OCI-LY1 (cell line): Measurements from ENCODE around the gene SART3.

ENCODE experiments used
- H2AFZ ChIP-seq: fragments of 200-600 bp; sonication (generic), shearing (Covaris generic); 2 replicates; pipeline ENCODE4 v1.6.0; 2014; ENCODE audit warnings: antibody characterized with exemption, mild to moderate bottlenecking, low read length
- H3F3A ChIP-seq: fragments of 200-600 bp; sonication (generic), shearing (Covaris generic); 2 replicates; pipeline ENCODE4 v1.6.0; 2014; ENCODE audit warnings: mild to moderate bottlenecking, antibody characterized with exemption, low read length, moderate library complexity; ENCODE audit not compliant: insufficient read depth
- H3K27ac ChIP-seq: fragments of 200-600 bp; sonication (generic); 2 replicates; pipeline ENCODE4 v1.5.1; 2014; ENCODE audit warnings: low read length, mixed run types, mild to moderate bottlenecking, low read depth; ENCODE audit not compliant: poor library complexity, severe bottlenecking
- H3K27me3 ChIP-seq: fragments of 200-600 bp; sonication (generic); 2 replicates; pipeline ENCODE4 v1.6.0; 2014; ENCODE audit warnings: antibody characterized with exemption, mild to moderate bottlenecking, low read length, moderate library complexity; ENCODE audit not compliant: insufficient read depth
- H3K36me3 ChIP-seq: fragments of 200-600 bp; sonication (generic); 2 replicates; pipeline ENCODE4 v1.6.1; 2014; ENCODE audit warnings: mild to moderate bottlenecking, antibody characterized with exemption, low read length, moderate library complexity, mixed read lengths; ENCODE audit not compliant: insufficient read depth
- H3K4me1 ChIP-seq: fragments of 200-600 bp; sonication (generic); 2 replicates; pipeline ENCODE4 v1.5.1; 2014; ENCODE audit warnings: mild to moderate bottlenecking, low read length, moderate library complexity; ENCODE audit not compliant: insufficient read depth, severe bottlenecking
- H3K4me2 ChIP-seq: fragments of 200-600 bp; sonication (generic), shearing (Covaris generic); 2 replicates; pipeline ENCODE4 v1.6.1; 2014; ENCODE audit warnings: low read length
- H3K4me3 ChIP-seq: fragments of 200-600 bp; sonication (generic); 2 replicates; pipeline ENCODE4 v1.5.1; 2014; ENCODE audit warnings: low read length, low read depth, mild to moderate bottlenecking, mixed read lengths; ENCODE audit not compliant: poor library complexity, severe bottlenecking
- H3K79me2 ChIP-seq: fragments of 200-600 bp; shearing (Covaris generic); 2 replicates; pipeline ENCODE4 v1.6.1; 2016; ENCODE audit warnings: mixed run types, low read length, mixed read lengths; ENCODE audit not compliant: insufficient read depth
- H3K9ac ChIP-seq: fragments of 200-600 bp; sonication (generic), shearing (Covaris generic); 2 replicates; pipeline ENCODE4 v1.6.1; 2014; ENCODE audit warnings: mild to moderate bottlenecking, low read length, mixed read lengths
- H3K9me2 ChIP-seq: fragments of 200-600 bp; sonication (generic), shearing (Covaris generic); 2 replicates; pipeline ENCODE4 v1.6.1; 2014; ENCODE audit warnings: low read depth, mild to moderate bottlenecking, low read length, mixed read lengths
- H3K9me3 ChIP-seq: fragments of 200-600 bp; shearing (Covaris generic); 2 replicates; pipeline ENCODE4 v1.6.1; 2014; ENCODE audit warnings: low read length, mixed read lengths
- H4K20me1 ChIP-seq: fragments of 200-600 bp; sonication (generic), shearing (Covaris generic); 2 replicates; pipeline ENCODE4 v1.6.0; 2016; ENCODE audit warnings: mild to moderate bottlenecking, low read length; ENCODE audit not compliant: insufficient read depth
- EZH2 ChIP-seq: fragments of 200-600 bp; sonication (generic), shearing (Covaris generic); IDR thresholded peaks from 2 replicates; pipeline ENCODE4 v1.8.0; 2017; ENCODE audit warnings: borderline replicate concordance, mixed run types, mild to moderate bottlenecking, antibody characterized with exemption, low read length, moderate library complexity, mixed read lengths
- TF ChIP-seq, protein P1 (sequence below): fragments of 200-600 bp; sonication (generic), shearing (Covaris generic); IDR thresholded peaks from 2 replicates; pipeline ENCODE4 v1.5.1; 2017; ENCODE audit warnings: mild to moderate bottlenecking, antibody characterized with exemption, low read length, moderate library complexity, mixed read lengths

The SART3 gene

DNA sequence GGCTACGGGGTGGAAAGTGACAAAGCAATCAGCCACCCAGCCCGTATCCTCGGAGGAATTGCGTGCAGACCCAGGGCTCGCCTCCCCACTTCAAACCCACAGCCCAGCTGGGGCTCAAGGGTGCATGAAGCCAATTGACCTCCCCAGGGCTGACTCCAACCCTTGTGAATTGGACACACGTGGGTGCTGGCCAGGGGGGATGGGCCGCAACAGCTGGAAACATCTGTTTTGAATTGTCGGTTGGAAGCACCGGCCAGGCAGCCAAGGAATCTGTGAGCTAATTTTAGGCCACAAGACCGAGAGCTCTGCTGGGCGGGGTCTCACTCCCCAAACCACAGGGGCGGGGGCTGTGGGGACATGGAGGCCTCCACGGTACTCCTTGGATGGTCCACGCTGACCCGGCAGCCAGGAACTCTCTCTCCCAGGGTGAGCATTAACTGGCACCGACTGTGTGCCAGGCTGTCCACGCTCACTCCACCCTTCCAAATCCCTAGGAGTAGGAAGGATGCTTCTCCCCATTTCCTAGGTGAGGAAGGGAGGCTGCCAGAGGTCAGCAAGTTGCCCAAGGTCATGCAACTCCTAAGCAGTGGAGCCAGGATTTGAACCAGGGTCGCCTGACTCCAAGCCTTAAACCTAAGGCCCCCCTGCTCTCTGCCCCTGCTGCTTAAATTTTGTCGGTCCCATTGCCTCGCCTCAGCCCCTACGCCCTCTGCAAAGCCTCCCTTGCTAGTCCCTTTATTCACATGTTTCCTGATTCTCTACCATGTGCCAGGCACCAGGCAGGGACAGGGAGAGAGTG, 48.8 kb upstream of the SART3 start:
- Histone ChIP-seq H4K20me1 (no peaks in the 10 kb centered on the region), H3K4me3 (no peak overlapping the region), H3K4me1 (no peaks in the 10 kb centered on the region), H2AFZ (no peak overlapping the region), H3K9ac (no peak overlapping the region), H3K36me3 (no peaks in the 10 kb centered on the region), H3F3A (no peaks in the 10 kb centered on the region), H3K27me3 (no peaks in the 10 kb centered on the region), H3K9me3 (no peaks in the 10 kb centered on the region), H3K79me2 (no peaks in the 10 kb centered on the region), H3K9me2 (no peaks in the 10 kb centered on the region), H3K27ac (no peak overlapping the region), H3K4me2 (no peak overlapping the region)
- TF ChIP-seq, protein P1, sequence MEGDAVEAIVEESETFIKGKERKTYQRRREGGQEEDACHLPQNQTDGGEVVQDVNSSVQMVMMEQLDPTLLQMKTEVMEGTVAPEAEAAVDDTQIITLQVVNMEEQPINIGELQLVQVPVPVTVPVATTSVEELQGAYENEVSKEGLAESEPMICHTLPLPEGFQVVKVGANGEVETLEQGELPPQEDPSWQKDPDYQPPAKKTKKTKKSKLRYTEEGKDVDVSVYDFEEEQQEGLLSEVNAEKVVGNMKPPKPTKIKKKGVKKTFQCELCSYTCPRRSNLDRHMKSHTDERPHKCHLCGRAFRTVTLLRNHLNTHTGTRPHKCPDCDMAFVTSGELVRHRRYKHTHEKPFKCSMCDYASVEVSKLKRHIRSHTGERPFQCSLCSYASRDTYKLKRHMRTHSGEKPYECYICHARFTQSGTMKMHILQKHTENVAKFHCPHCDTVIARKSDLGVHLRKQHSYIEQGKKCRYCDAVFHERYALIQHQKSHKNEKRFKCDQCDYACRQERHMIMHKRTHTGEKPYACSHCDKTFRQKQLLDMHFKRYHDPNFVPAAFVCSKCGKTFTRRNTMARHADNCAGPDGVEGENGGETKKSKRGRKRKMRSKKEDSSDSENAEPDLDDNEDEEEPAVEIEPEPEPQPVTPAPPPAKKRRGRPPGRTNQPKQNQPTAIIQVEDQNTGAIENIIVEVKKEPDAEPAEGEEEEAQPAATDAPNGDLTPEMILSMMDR, result no peak
- no peak for TF ChIP-seq EZH2

DNA sequence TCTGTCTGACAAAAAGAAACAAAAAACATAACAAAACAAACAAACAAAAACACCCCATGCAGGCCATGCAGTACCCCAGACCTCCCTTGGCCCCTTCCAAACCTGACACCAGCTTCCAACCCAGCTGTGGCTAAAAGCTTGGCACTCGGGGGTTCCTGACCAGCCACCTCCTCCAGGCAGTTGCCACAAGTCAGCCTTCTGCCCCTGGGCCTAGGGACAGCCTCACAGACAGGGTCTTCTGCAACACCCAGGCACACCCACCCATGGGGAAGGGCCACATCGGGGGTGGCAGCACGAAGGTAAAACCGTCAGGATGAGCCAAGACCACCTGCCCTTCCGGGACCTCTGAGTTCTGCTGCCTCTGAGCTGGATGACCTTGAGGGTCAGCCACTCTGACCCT, 47.6 kb upstream of the SART3 start:
- no peak overlapping the region for H3K27ac ChIP-seq
- H3K36me3 ChIP-seq, result no peaks in the 10 kb centered on the region
- H3K9ac ChIP-seq, result no peak overlapping the region
- no peaks in the 10 kb centered on the region for H4K20me1 ChIP-seq
- H3K27me3 ChIP-seq, result no peaks in the 10 kb centered on the region
- no peak overlapping the region for H3K4me2 ChIP-seq
- H3K4me1 ChIP-seq, result no peaks in the 10 kb centered on the region
- TF ChIP-seq, protein P1, result no peak
- TF ChIP-seq EZH2, result no peak
- H3K4me3 ChIP-seq, result no peak overlapping the region
- H3F3A ChIP-seq, result no peaks in the 10 kb centered on the region
- H3K9me2 ChIP-seq, result no peaks in the 10 kb centered on the region
- no peaks in the 10 kb centered on the region for H3K9me3 ChIP-seq
- no peaks in the 10 kb centered on the region for H3K79me2 ChIP-seq
- no peak overlapping the region for H2AFZ ChIP-seq

DNA sequence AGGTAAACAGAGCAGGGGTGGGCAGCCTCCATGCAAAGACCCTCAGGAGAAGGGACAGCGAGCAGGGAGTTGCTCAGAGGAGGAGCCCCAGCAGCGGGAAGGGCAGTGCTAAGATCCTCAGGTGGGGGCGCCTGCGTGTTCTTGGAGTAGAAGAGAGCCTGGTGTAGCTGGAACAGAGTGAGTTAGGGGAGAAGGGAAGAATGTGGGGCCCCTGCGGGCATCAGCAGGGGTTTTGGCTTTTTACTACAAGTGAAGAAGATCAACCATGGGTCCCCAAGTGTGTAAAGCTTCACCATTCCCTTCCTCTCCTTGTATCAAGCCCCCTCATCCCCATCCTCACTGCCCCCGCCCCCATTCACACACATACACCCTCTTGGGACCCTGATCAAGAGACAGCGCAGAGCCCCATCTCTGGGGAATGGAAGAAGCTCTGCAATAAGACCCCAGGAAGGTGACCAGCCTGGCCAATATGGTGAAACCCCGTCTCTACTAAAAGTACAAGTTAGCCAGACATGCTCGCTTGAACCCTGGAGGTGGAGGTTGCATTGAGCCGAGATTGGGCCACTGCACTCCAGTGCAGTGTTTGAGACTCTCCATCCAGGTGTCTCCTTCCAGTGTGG, 47.1 kb upstream of the SART3 start:
- H3K9ac ChIP-seq, result no peak overlapping the region
- H3K27me3 ChIP-seq, result no peaks in the 10 kb centered on the region
- H3F3A ChIP-seq, result no peaks in the 10 kb centered on the region
- TF ChIP-seq, protein P1, result no peak
- no peak for TF ChIP-seq EZH2
- H3K36me3 ChIP-seq, result no peaks in the 10 kb centered on the region
- H3K9me3 ChIP-seq, result no peaks in the 10 kb centered on the region
- no peak overlapping the region for H3K27ac ChIP-seq
- no peaks in the 10 kb centered on the region for H3K9me2 ChIP-seq
- no peak overlapping the region for H3K4me2 ChIP-seq
- H3K79me2 ChIP-seq, result no peaks in the 10 kb centered on the region
- no peak overlapping the region for H3K4me3 ChIP-seq
- no peaks in the 10 kb centered on the region for H3K4me1 ChIP-seq
- H2AFZ ChIP-seq, result no peak overlapping the region
- H4K20me1 ChIP-seq, result no peaks in the 10 kb centered on the region
